ENCODE data around the gene EIF4E1B.

Gene EIF4E1B

DNA sequence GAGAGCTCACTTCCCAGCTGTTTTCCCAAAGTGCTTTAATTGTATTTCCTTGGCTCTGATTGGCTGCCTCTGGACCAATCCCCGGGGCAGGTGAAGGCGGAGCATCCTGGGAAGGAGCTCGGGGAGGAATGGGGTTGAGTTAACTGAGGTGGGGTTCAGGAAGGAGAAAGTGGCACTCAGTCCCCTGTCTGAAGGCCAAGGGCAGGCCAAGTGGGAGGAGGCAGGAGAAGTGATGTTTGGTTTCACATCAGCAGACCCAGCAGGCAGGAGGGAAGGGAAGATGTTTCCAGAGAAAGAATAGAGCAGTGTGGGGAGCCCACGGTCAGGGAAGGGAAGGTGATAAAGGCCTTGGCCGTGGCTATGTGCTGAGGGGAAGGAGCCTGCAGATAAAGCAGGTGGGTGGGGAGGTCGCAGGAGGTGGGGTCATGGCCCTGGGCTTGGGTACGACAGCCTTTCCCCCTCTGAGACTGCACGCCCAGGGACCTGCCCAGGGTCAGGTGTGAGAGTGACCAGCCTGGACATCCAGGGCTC lies 19.9 kb downstream of the EIF4E1B start:
- no peaks in the 10 kb centered on the region for H3K9me3 ChIP-seq (ENCODE audit: control insufficient read depth, low read length)
- H3K4me1 ChIP-seq (ENCODE audit: control insufficient read depth, insufficient read depth, low read length): peaks cover 16% of the 10 kb centered on the region
- no peak overlapping the region for H3K4me3 ChIP-seq (ENCODE audit: low read length)
- peaks cover 19% of the 10 kb centered on the region for H3K36me3 ChIP-seq (ENCODE audit: control insufficient read depth, insufficient read depth, low read length, severe bottlenecking)
- H3K27me3 ChIP-seq (replicated peaks; ENCODE audit: control insufficient read depth, insufficient read depth, low read length): no peaks in the 10 kb centered on the region
- DNase-seq (ENCODE audit: low read depth): no peak
- no peak overlapping the region for H3K9ac ChIP-seq (ENCODE audit: low read length)

DNA sequence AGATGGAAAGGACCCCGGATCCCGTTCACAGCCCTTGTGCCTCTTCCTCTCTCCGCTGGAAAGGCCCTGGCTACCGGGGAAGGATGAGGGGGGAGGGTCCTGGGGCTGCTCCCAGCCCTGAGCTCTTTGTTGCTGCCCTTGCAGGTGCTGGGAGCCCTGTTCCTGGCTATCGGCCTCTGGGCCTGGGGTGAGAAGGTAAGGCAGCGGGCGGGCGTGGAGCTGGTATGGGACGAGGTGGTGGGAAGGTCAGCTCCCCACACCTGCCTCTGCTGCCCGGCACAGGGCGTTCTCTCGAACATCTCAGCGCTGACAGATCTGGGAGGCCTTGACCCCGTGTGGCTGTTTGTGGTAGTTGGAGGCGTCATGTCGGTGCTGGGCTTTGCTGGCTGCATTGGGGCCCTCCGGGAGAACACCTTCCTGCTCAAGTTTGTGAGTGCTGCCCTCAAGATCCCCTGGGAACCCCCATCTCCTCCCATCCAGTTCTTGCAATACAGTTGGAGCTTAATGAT lies 21.1 kb downstream of the EIF4E1B start:
- no peak for DNase-seq (ENCODE audit: low read depth)
- no peak overlapping the region for H3K4me3 ChIP-seq (ENCODE audit: low read length)
- no peak overlapping the region for H3K9ac ChIP-seq (ENCODE audit: low read length)
- H3K36me3 ChIP-seq (ENCODE audit: control insufficient read depth, insufficient read depth, low read length, severe bottlenecking): peaks cover 24% of the 10 kb centered on the region
- no peaks in the 10 kb centered on the region for H3K27me3 ChIP-seq (replicated peaks; ENCODE audit: control insufficient read depth, insufficient read depth, low read length)
- peaks cover 15% of the 10 kb centered on the region for H3K4me1 ChIP-seq (ENCODE audit: control insufficient read depth, insufficient read depth, low read length)
- H3K9me3 ChIP-seq (ENCODE audit: control insufficient read depth, low read length): no peaks in the 10 kb centered on the region

DNA sequence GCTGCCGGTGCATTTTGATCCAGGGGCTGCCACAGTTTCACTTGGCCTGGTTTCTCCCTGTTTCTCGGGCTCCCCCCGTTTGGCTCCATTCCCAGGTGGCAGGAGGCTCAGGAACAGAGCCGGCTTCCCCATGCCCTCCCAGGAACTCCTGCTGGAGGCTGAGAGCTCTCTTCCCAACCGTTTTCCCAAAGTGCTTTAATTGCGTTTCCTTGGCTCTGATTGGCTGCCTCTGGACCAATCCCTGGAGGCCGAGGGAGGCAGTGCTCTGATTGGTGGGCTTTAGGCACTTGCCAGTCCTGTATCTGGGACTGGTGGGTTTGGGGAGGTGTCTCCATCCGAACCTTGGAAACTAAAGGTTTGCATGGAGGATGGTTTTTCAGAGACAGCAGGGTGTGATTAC lies 21.7 kb downstream of the EIF4E1B start:
- Histone ChIP-seq H3K9ac (ENCODE audit: low read length) (no peak overlapping the region), H3K4me3 (ENCODE audit: low read length) (no peak overlapping the region), H3K4me1 (ENCODE audit: control insufficient read depth, insufficient read depth, low read length) (peaks cover 12% of the 10 kb centered on the region), H3K27me3 (replicated peaks; ENCODE audit: control insufficient read depth, insufficient read depth, low read length) (no peaks in the 10 kb centered on the region), H3K9me3 (ENCODE audit: control insufficient read depth, low read length) (no peaks in the 10 kb centered on the region), H3K36me3 (ENCODE audit: control insufficient read depth, insufficient read depth, low read length, severe bottlenecking) (peaks cover 30% of the 10 kb centered on the region)
- peak; percentile 14 for DNase-seq (ENCODE audit: low read depth)

DNA sequence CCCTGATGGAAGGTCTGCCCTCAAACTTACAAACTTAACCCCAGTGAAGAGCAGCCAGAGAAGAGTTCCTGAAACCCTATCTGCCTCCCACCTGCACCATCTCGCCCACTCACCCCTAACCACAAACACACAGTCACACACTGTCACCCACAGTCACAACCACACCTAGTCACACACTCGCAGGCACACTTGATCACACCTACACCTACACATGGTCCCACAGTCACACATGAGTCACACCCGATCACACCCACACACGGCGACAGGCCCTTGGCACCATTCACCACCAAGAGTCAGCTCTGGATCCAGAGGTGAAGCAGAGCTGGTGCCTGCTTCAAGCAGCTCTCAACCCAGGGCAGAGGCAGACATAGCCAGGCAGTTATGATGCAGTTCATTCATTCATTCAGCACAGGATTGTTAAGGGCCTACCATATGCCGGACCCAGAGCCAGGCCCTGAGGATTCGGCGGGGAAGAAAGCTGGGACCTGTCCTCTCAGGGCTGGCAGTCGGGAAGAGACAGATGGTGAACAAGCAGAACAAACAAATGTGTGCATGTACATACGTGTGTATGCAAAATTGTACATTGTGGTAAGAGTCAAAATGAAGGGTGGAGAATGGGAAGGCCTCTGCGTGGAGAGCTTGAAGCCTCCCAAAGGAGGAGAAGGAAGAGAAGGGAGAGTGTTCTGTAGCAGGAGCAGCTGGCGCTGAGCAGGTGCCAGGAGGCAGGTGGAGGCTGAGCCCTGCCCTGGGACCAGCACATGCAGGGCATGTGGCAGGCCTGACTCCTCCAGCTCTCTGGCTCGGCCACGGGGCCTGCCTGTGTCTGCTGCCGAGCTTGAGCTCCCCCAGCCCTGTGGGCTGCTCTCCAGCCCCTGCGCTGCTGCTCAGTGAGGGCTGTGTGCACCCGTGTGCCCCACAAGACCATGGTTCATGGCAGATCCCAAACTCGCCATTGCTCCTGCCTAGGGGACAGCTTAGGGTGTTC lies 23.2 kb downstream of the EIF4E1B start:
- H3K9ac ChIP-seq (ENCODE audit: low read length): no peak overlapping the region
- peaks cover 9% of the 10 kb centered on the region for H3K4me1 ChIP-seq (ENCODE audit: control insufficient read depth, insufficient read depth, low read length)
- DNase-seq (ENCODE audit: low read depth): no peak
- H3K4me3 ChIP-seq (ENCODE audit: low read length): no peak overlapping the region
- H3K36me3 ChIP-seq (ENCODE audit: control insufficient read depth, insufficient read depth, low read length, severe bottlenecking): peaks cover 35% of the 10 kb centered on the region
- no peaks in the 10 kb centered on the region for H3K27me3 ChIP-seq (replicated peaks; ENCODE audit: control insufficient read depth, insufficient read depth, low read length)
- no peaks in the 10 kb centered on the region for H3K9me3 ChIP-seq (ENCODE audit: control insufficient read depth, low read length)

- Histone ChIP-seq H3K36me3 (ENCODE audit: control insufficient read depth, insufficient read depth, low read length, severe bottlenecking) (peaks cover 35% of the 10 kb centered on the region), H3K9me3 (ENCODE audit: control insufficient read depth, low read length) (no peaks in the 10 kb centered on the region), H3K4me1 (ENCODE audit: control insufficient read depth, insufficient read depth, low read length) (peaks cover 14% of the 10 kb centered on the region), H3K9ac (ENCODE audit: low read length) (no peak overlapping the region), H3K4me3 (ENCODE audit: low read length) (no peak overlapping the region), H3K27me3 (replicated peaks; ENCODE audit: control insufficient read depth, insufficient read depth, low read length) (no peaks in the 10 kb centered on the region)
- DNase-seq (ENCODE audit: low read depth): no peak
Observed at GRCh38 chr5:176654856-176655255, 24.4 kb downstream of the EIF4E1B start.

DNA sequence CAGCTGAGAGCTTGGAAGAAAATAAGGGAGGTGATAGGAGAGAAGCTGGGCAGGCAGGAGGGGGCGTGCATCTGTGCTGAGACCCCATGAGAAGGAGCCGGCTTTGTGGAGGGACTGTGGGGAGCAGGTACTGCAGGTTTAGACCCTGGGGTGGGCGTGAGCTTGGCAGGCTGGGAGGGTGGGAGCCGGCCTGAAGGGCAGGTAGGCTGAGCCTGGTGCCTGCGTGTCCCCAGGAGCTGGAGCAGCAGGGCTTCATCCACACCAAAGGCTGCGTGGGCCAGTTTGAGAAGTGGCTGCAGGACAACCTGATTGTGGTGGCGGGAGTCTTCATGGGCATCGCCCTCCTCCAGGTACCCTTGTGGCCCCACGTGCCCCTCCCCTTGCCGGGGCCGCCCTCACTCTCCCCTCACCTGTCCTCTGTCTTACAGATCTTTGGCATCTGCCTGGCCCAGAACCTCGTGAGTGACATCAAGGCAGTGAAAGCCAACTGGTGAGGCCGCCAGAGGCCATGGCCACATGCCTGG lies 26.1 kb downstream of the EIF4E1B start:
- H3K9me3 ChIP-seq (ENCODE audit: control insufficient read depth, low read length): no peaks in the 10 kb centered on the region
- DNase-seq (ENCODE audit: low read depth): no peak

GRCh38 chr5:176658007-176658599 lies 27.6 kb downstream of the EIF4E1B start:
- Histone ChIP-seq H3K9me3 (ENCODE audit: control insufficient read depth, low read length) (no peaks in the 10 kb centered on the region), H3K9ac (ENCODE audit: low read length) (peak overlapping the region; percentile 60), H3K4me3 (ENCODE audit: low read length) (peak overlapping the region; percentile 59), H3K36me3 (ENCODE audit: control insufficient read depth, insufficient read depth, low read length, severe bottlenecking) (peaks cover 30% of the 10 kb centered on the region), H3K4me1 (ENCODE audit: control insufficient read depth, insufficient read depth, low read length) (peaks cover 18% of the 10 kb centered on the region), H3K27me3 (replicated peaks; ENCODE audit: control insufficient read depth, insufficient read depth, low read length) (peaks cover 9% of the 10 kb centered on the region)
- DNase-seq (ENCODE audit: low read depth): peak; percentile 72

More for the DNA sequence above, 26.1 kb downstream of the EIF4E1B start:
- H3K4me1 ChIP-seq (ENCODE audit: control insufficient read depth, insufficient read depth, low read length): peaks cover 18% of the 10 kb centered on the region
- no peak overlapping the region for H3K4me3 ChIP-seq (ENCODE audit: low read length)
- no peaks in the 10 kb centered on the region for H3K27me3 ChIP-seq (replicated peaks; ENCODE audit: control insufficient read depth, insufficient read depth, low read length)
- peaks cover 35% of the 10 kb centered on the region for H3K36me3 ChIP-seq (ENCODE audit: control insufficient read depth, insufficient read depth, low read length, severe bottlenecking)
- H3K9ac ChIP-seq (ENCODE audit: low read length): no peak overlapping the region

DNA sequence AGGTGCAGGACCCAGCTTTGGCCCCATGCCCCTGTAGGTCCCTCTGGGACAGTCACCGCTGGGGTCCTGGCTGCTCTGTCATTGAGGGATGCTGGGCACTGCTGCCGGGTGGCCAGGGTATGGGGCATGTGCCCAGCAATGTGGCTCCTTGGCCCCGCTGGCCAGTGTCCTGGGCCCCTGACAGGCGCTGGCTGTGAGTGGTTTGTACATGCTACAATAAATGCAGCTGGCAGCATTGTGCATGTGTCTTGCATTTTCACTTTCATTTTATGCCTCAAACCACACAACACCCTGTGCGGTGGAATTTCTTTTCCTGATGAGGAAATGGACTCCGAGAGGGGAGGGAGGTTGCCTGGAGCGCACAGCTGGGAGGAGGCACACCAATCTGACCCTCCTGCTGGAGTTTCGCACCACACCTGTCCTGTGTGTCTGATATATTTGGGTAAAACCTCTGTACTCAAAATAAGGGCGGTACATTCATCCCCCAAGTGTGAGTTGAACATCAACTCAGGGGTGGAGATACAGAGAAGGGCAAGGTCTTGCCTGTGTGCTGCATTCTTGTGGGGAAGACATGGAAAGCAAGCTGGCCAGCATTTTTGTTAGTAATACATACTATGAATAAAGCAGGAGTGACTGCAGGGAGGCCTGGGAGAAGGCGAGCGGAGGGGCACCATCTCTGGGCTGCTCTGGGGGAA lies 28.5 kb downstream of the EIF4E1B start:
- peaks cover 23% of the 10 kb centered on the region for H3K36me3 ChIP-seq (ENCODE audit: control insufficient read depth, insufficient read depth, low read length, severe bottlenecking)
- peak overlapping the region; percentile 59 for H3K4me3 ChIP-seq (ENCODE audit: low read length)
- peaks cover 20% of the 10 kb centered on the region for H3K4me1 ChIP-seq (ENCODE audit: control insufficient read depth, insufficient read depth, low read length)
- H3K27me3 ChIP-seq (replicated peaks; ENCODE audit: control insufficient read depth, insufficient read depth, low read length): peaks cover 15% of the 10 kb centered on the region
- H3K9me3 ChIP-seq (ENCODE audit: control insufficient read depth, low read length): no peaks in the 10 kb centered on the region
- H3K9ac ChIP-seq (ENCODE audit: low read length): peak overlapping the region; percentile 60
- DNase-seq (ENCODE audit: low read depth): no peak

- Histone ChIP-seq H3K4me3 (ENCODE audit: low read length) (peak overlapping the region; percentile 59), H3K36me3 (ENCODE audit: control insufficient read depth, insufficient read depth, low read length, severe bottlenecking) (peaks cover 23% of the 10 kb centered on the region), H3K9me3 (ENCODE audit: control insufficient read depth, low read length) (no peaks in the 10 kb centered on the region), H3K9ac (ENCODE audit: low read length) (peak overlapping the region; percentile 60), H3K27me3 (replicated peaks; ENCODE audit: control insufficient read depth, insufficient read depth, low read length) (peaks cover 20% of the 10 kb centered on the region), H3K4me1 (ENCODE audit: control insufficient read depth, insufficient read depth, low read length) (peaks cover 26% of the 10 kb centered on the region)
- no peak for DNase-seq (ENCODE audit: low read depth)
Observed at GRCh38 chr5:176659512-176659839, 29.0 kb downstream of the EIF4E1B start.

- no peak for DNase-seq (ENCODE audit: low read depth)
- H3K4me1 ChIP-seq (ENCODE audit: control insufficient read depth, insufficient read depth, low read length): peaks cover 26% of the 10 kb centered on the region
- H3K36me3 ChIP-seq (ENCODE audit: control insufficient read depth, insufficient read depth, low read length, severe bottlenecking): peaks cover 21% of the 10 kb centered on the region
- no peak overlapping the region for H3K9ac ChIP-seq (ENCODE audit: low read length)
- no peaks in the 10 kb centered on the region for H3K9me3 ChIP-seq (ENCODE audit: control insufficient read depth, low read length)
- H3K4me3 ChIP-seq (ENCODE audit: low read length): no peak overlapping the region
- H3K27me3 ChIP-seq (replicated peaks; ENCODE audit: control insufficient read depth, insufficient read depth, low read length): peaks cover 22% of the 10 kb centered on the region
Observed at GRCh38 chr5:176659860-176660461, 29.5 kb downstream of the EIF4E1B start.
